Measurements from ENCODE around the gene PTGR1. TPM values are rescaled to one million over a fixed set of nuclear protein-coding genes. Genes with fewer than 3 reads are reported as not detected.
A peak's percentile ranks its signal among the peaks of the same experiment; 100 is the strongest.

PTGR1 gene
- polyA plus RNA-seq, 1 of the 3 experiments (the other 2 are of a cell fraction), result 33.0 TPM

DNA sequence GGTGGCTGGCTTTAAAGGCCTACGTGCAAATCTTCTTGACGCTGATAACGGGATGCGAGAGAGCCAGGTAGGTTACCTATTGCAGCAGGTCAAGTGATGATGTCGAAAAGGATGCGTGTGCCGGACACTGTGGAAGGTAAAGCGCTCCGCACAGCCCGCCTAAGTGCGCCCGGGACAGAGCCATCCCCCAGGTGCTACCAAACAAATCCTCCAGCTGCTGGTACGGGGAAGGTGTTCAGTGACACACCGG is 31.4 kb upstream of the PTGR1 start (continued):
- TF ChIP-seq, protein P1, sequence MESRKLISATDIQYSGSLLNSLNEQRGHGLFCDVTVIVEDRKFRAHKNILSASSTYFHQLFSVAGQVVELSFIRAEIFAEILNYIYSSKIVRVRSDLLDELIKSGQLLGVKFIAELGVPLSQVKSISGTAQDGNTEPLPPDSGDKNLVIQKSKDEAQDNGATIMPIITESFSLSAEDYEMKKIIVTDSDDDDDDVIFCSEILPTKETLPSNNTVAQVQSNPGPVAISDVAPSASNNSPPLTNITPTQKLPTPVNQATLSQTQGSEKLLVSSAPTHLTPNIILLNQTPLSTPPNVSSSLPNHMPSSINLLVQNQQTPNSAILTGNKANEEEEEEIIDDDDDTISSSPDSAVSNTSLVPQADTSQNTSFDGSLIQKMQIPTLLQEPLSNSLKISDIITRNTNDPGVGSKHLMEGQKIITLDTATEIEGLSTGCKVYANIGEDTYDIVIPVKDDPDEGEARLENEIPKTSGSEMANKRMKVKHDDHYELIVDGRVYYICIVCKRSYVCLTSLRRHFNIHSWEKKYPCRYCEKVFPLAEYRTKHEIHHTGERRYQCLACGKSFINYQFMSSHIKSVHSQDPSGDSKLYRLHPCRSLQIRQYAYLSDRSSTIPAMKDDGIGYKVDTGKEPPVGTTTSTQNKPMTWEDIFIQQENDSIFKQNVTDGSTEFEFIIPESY (IDR thresholded peaks at IDR 0.05; ENCODE audit: borderline replicate concordance, low read depth), result no peak
- TF ChIP-seq MXI1 (IDR thresholded peaks at IDR 0.05; ENCODE audit: low read depth, low read length) (peak; percentile 96; the same call in 1 of the 2 replicates), TCF12 (IDR thresholded peaks at IDR 0.05) (peak; percentile 54; the same call in 1 of the 2 replicates), RFX5 (IDR thresholded peaks at IDR 0.05; ENCODE audit: low read length) (no peak)

- CTCF ChIA-PET, result interaction anchor here (1.4 to 1.7 kb wide), 2 partner anchors 9 to 17 kb away, joined by 6 to 8 read pairs; no protein-coding TSS in a partner anchor
- peaks cover 42% of the 10 kb centered on the region for H3K79me2 ChIP-seq (ENCODE audit: insufficient read depth)
- H2AFZ ChIP-seq (ENCODE audit: low read depth), result peak overlapping the region; percentile 97
- H3K4me2 ChIP-seq, result peak overlapping the region; percentile 97
- POLR2A ChIA-PET, result interaction anchor here (2.4 kb wide), 1 partner anchor 31 kb away, joined by 10 read pairs; the partner anchor contains the start of gene GNG10
- H3K27ac ChIP-seq (ENCODE audit: low read depth in 2 of 2, low read length in 1 of 2), result peak overlapping the region; percentile 40 to 77; a peak in 3 of 4 replicates
- WGBS (ENCODE audit: low lambda C conversion rate), result 5% methylated on average over 17 of the region's 17 CpGs
- peak; percentile 30 for DNase-seq
- peaks cover 10 to 21% of the 10 kb centered on the region in 2 experiments; a peak in 3 of 4 replicates for H3K4me1 ChIP-seq (ENCODE audit: control insufficient read depth in 1 of 2, insufficient read depth in 2 of 2, low read depth in 1 of 2, low read length in 1 of 2)
- no peaks in the 10 kb centered on the region for H3K27me3 ChIP-seq (ENCODE audit: insufficient read depth)
- TF ChIP-seq RFX5 (IDR thresholded peaks at IDR 0.05; ENCODE audit: low read length) (no peak), EP300 (IDR thresholded peaks at IDR 0.05; ENCODE audit: borderline replicate concordance in 1 of 2, low read depth in 1 of 2, low read length in 1 of 2) (0 out of 4 replicates have a peak, but pooled peaks of 1 of the 2 experiments have one; percentile 0)
- H3K9me2 ChIP-seq, result no peaks in the 10 kb centered on the region
- no peaks in the 10 kb centered on the region for H3K36me3 ChIP-seq (replicated peaks in 1 of 2; ENCODE audit: control insufficient read depth in 1 of 2, insufficient read depth in 2 of 2, low read length in 1 of 2)
- no peaks in the 10 kb centered on the region for H3K9me3 ChIP-seq
- peak overlapping the region; percentile 90 to 97 for H3K4me3 ChIP-seq (ENCODE audit: low read depth in 2 of 2, low read length in 1 of 2)
- peaks cover 5% of the 10 kb centered on the region for H3F3A ChIP-seq (replicated peaks; ENCODE audit: insufficient read depth)
- H3K9ac ChIP-seq, result peak overlapping the region; percentile 82
- peaks cover 17% of the 10 kb centered on the region for H4K20me1 ChIP-seq (ENCODE audit: insufficient read depth)
Observed at GRCh38 chr9:111630182-111630963, 30.9 kb upstream of the PTGR1 start.

DNA sequence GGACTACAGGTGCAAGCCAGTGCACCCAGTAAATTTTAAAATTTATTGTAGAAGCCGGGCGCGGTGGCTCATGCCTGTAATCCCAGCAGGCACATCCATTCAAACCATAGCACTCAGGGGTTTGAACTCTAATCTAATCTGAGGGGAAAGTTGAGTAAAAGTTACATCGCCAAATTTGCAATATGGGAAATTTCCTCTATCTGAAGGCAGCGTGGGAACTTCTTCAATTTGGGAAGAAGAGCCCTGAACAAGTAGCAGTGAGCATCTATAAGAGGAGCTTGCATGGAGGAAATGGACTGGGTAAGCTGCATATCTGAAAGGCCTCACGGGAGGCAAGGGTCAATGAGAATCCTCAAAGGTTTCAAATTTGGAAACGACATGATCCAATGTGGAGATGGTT is 29.0 kb upstream of the PTGR1 start:
- Histone ChIP-seq H4K20me1 (ENCODE audit: insufficient read depth) (peaks cover 7% of the 10 kb centered on the region), H3K4me3 (ENCODE audit: low read depth in 2 of 2, low read length in 1 of 2) (no peak overlapping the region), H3K27ac (ENCODE audit: low read depth in 2 of 2, low read length in 1 of 2) (no peak overlapping the region), H3K9ac (no peak overlapping the region), H3K4me2 (no peak overlapping the region), H2AFZ (ENCODE audit: low read depth) (no peak overlapping the region), H3K4me1 (ENCODE audit: control insufficient read depth in 1 of 2, insufficient read depth in 2 of 2, low read depth in 1 of 2, low read length in 1 of 2) (peaks cover 8 to 13% of the 10 kb centered on the region in 2 experiments; a peak in 3 of 4 replicates), H3F3A (replicated peaks; ENCODE audit: insufficient read depth) (peaks cover 5% of the 10 kb centered on the region), H3K9me2 (no peaks in the 10 kb centered on the region), H3K27me3 (ENCODE audit: insufficient read depth) (no peaks in the 10 kb centered on the region), H3K79me2 (ENCODE audit: insufficient read depth) (peaks cover 22% of the 10 kb centered on the region), H3K9me3 (no peaks in the 10 kb centered on the region), H3K36me3 (replicated peaks in 1 of 2; ENCODE audit: control insufficient read depth in 1 of 2, insufficient read depth in 2 of 2, low read length in 1 of 2) (no peaks in the 10 kb centered on the region)
- WGBS (ENCODE audit: low lambda C conversion rate), result 92% methylated on average over 7 of the region's 7 CpGs
- TF ChIP-seq FOSL2 (IDR thresholded peaks at IDR 0.05; ENCODE audit: borderline replicate concordance, low read depth), result no peak
- no peak for TF ChIP-seq SIN3A (IDR thresholded peaks at IDR 0.05; ENCODE audit: borderline replicate concordance, low read depth, low read length)
- no peak for TF ChIP-seq RXRA (IDR thresholded peaks at IDR 0.05; ENCODE audit: borderline replicate concordance, low read depth)
- no peak for TF ChIP-seq NRF1 (IDR thresholded peaks at IDR 0.05; ENCODE audit: low read depth, low read length)
- TF ChIP-seq RCOR1 (IDR thresholded peaks at IDR 0.05; ENCODE audit: low read length), result no peak
- TF ChIP-seq CTCF (IDR thresholded peaks at IDR 0.05), result no peak
- DNase-seq, result no peak
- ChIA-PET POLR2A (no interaction called here), CTCF (interaction anchor here (1.3 kb wide), 1 partner anchor 991 kb away, joined by 3 read pairs; no protein-coding TSS in a partner anchor)

Measured in SK-N-SH (cell line).